GM19193 (cell line): ENCODE measurements around the gene TAF13.

Experiments
- POLR2A ChIP-seq: IDR thresholded peaks from 4 replicates; pipeline ENCODE4 v1.6.1; 2011; ENCODE audit not compliant: insufficient read depth, insufficient read length; ENCODE audit errors: extremely low read depth

TAF13 gene

DNA sequence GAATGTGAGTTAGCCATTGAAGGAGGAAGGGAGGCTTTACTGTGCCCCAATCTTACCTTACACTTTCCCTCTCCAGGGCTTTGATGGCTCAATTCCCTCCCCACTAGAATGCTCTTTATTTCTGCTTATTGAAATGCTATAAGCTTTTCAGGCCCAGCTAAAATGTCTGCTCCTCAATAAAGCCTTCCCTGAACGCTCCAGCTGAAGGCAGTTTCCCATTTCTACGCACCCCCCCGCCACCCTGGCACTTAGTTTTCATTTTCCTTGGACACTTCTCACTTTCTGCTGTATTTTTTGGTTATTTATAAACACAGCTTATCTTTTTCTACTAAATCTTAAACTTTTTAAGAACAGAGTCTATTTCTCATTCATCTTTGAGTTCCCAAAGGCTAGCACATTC, 7.7 kb upstream of the TAF13 start:
- no peak for TF ChIP-seq POLR2A

DNA sequence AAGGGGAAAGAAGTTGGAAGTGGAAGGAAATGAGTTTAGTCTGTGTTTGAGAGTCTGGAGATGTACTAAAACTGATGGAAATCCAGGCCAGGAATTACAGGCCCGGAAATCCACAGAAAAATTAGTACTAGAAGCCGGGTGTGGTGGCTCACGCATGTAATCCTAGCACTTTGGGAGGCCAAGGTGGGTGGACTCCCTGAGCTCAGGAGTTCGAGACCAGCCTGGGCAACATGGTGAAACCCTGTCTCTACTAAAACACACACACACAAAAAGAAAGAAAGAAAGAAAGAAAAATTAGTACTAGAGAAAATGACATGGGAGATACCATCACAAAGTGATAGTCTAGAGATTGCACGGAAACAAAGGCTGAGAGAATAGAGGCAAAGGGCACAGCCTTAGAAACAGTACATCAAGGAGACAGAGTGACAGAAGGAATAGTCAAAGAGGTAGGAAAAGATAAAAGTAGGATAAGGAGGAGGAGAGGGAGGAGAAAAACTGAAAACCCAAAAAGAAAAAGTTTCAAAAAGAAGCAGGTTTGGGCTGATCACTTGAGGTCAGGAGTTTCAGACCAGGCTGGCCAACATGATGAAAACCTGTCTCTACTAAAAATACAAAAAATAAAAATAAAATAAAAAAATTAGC, 4.8 kb upstream of the TAF13 start:
- no peak for TF ChIP-seq POLR2A

DNA sequence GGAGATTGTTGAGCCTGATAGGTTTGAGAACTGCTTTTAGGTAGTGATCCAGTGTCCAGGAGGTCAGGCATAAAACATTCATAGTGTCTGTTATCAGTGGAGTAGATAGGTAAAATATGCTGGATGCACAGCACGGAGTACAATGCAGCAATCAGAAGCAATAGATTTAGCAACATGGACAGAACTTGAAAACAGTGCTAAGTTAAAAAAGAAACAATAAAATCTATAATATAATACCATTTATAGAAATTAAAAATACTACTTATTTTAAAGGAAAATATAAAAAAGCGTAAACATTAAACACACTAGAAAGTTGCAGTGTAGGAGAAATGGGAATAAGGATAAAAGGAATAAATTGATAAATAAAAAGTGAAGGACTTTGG, 3.4 kb upstream of the TAF13 start:
- no peak for TF ChIP-seq POLR2A

DNA sequence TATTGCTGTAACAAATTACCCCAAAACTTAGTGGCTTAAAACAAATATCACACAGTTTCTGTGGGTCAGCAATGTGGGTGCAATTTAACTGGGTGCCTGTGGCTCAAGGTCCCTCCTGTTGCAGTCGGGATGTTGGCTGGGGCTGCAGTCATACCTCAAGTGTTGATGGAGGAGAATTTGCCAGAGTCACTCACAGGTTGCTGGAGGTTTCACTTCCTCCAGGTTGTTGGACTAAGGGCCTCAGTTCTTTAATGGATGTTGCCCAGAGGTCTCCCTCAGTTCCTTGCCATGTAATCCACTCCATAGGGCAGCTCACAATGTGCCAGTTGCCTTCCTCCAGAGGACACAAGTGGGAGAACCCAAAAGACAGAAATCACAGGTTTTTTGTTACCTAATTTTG, 2.5 kb upstream of the TAF13 start:
- no peak for TF ChIP-seq POLR2A

DNA sequence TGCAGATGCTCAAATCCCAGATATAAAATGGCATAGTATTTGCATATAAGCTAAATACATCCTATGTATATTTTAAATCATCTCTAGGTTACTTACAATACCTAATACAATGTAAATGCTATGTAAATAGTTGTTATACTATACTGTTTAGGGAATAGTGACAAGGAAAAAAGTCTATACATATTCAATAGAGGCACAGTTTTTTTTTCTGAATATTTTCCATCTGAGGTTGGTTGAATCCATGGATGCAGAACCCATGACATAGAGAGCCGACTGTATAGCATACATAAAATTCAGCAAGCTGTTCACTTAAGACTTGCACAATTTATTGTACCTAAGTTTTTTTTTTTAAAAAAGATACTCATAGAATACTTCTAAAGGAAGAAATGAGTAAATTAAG, 6.5 kb downstream of the TAF13 start:
- TF ChIP-seq POLR2A = no peak

DNA sequence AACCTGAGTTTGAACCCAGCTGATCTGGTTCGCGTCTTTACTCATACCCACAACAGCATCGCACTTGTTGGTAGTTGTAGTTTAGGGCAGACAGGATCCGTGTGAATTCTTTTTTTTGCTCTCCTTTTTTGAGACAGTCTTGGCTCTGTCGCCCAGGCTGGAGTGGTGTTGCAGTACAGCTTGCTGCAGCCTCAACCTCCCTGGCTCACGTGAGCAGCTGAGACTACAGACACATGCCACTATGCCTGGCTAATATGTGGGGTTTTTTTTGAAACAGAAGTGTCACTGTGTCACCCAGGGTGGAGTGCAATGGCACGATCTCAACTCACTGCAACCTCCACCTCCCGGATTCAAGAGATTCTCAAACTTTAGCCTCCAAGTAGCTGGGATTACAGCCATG, 7.9 kb downstream of the TAF13 start:
- no peak for TF ChIP-seq POLR2A

DNA sequence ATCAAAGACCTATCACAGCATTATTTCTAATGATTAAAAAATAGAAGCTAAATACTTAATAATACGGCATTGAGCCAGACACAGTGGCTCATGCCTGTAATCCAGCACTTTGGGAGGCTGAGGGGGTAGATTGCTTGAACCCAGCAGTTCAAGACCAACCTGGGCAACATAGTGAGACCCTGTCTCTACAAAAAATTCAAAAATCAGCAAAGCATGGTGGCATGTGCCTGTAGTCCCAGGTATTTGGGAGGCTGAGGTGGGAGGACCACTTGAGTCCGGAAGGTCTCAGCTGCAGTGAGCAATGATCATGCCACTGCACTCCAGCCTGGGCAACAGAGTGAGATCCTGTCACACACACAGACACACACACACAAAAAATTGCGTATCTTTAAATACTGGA, 10.7 kb downstream of the TAF13 start:
- TF ChIP-seq POLR2A = no peak

DNA sequence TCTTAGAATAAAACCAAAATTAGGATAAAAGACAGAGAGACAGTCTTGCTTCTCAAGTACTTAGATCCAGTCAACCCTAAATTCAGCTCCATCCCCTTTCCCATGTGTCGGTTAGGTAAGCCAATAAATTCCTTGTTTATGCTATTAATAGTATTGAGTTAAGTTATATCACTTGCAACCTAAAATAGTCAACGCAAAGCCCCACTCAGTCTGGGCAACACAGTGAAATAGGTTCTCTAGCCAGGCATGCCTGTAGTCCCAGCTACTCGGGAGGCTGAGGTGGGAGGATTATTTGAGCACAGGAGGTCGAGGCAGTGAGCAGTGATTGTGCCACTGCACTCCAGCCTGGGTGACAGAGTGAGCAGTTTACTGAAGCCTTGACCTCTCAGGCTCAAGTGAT, 14.6 kb downstream of the TAF13 start:
- no peak for TF ChIP-seq POLR2A

DNA sequence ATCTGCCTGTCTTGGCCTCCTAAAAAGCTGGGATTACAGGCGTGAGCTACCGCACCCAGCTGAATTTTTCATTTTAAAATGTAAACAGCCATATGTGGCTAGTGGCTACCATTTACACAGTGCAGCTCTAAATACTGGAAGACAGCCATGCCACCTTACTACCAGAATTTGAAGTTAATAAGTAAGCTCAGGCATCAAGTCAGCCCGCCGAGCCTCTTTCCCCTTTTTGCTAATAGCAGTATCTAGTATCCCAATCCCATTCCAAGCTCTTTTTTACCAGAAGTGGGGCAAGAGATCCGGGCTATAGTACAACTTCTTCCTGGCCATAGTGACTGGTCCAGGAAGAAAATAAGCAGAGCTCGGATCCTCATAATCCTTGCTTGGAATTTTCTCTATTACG, 15.1 kb downstream of the TAF13 start:
- TF ChIP-seq POLR2A = no peak

DNA sequence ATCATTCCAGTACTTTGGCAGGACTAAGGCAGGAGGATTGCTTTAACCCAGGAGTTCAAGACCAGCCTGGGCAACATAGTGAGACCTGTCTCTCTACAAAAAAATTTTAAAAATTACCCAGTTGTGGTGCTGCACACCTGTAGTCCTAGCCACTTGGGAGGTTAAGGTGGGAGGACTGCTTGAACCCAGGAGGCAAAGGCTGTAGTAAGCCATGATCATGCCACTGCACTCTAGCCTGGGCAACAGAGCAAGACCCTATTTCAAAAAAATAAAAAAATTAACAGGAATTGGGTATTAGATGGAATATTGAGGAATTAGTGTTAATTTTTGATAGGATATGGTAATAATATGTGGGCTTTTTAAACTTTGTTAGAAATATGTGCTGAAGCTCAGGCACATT, 16.8 kb downstream of the TAF13 start:
- no peak for TF ChIP-seq POLR2A

DNA sequence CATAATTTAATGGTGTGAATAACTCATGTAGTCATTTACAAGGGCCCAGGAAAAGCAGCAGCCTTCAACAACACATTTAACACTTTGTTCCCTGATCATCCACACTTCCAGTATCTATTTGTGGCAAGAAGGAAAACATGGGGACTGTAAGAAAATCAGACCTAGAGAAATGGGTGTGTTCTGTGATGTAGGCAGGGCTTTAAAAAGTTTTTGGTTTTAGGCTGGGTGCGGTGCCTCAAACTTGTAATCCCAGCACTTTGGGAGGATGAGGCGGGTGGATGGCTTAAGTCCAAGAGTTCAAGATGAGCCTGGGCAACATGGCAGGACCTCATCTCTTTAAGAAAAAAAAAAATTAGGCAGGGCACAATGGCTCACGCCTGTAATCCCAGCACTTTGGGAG, 19.7 kb downstream of the TAF13 start:
- TF ChIP-seq POLR2A = no peak

DNA sequence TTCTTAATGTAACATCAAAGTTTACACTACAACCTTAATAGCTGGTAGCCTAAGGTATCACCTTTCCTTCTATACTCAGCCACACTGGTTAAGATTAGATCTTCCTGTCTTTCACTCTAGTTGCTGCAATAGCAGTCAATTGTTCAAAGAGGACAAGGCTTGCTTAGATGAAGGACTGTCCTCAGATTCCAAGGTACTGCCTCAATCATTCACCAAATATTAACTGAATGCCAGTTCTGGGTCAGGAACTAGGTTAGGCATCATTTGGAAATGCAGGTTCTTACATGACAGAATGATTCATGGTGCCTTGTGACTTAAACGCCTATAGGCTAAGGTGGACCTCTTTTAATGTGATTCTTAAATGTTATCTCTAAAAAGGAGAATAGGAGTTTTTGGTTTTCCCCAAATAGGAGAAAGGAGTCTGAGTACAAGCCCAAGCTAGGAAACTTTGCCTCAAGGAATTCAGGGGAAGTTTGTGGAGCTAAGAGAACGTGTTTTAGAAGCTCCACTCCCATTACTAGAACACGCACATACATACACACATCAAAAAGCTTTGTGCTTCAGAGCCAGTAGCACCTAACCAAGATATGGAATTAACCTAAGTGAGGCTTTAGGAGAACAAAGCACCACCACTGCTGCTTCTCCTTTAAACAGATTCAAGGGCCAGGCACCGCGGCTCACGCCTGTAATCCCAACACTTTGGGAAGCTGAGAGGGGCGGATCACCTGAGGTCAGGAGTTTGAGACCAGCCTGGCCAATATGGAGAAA, 25.4 kb downstream of the TAF13 start:
- TF ChIP-seq POLR2A = no peak

DNA sequence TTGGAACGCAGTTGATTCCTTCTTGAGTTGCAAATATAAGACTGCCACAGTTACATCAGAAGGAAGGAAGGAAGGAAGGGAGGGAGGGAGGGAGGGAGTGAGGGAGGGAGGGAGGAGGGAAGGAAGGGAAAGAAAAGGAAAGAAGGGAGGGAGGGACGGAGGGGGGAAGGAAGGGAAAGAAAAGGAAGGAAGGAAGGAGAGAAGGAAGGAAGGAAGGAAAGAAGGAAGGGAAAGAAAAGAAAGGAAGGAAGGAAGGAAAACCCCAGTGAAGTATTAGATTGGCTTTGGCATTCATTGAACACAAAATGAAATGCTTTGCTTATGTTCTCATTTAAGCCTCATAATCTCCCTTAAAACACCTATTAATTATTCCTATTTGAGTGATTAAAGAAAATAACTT, 27.5 kb downstream of the TAF13 start:
- TF ChIP-seq POLR2A = no peak

DNA sequence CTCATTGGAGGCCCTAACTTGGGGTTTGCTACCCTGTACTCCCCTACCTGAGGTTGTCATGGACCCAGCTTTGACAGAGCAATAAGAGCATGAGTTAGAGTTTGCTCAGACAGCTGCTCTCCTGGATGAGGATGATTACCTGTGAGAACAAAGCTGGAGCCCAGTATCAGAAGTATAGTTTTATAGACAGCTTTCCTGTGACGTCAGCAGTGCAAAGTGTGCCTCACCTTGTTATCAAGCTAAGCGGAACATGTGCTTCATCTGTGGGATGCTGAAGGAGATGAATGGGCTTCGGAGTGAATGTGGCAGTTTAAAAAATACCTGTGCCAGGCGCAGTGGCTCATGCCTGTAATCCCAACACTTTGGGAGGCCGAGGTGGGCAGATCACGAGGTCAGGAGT, 28.5 kb downstream of the TAF13 start:
- no peak for TF ChIP-seq POLR2A

DNA sequence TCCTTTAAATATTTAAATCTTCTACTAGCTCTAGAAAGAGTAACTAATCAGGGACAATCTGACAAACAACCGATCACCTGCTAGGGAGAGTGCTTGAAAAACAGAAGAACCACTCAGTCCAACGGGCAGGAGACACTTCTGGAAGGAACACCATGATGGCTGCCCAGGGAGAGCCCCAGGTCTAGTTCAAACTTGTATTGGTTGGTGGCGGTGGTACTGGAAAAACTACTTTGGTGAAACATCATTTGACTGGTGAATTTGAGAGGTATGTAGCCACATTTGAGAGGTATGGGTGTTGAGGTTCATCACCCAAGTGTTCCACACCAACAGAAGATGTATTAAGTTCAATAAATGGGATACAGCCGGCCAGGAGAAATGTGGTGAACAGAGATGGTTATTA, 29.1 kb downstream of the TAF13 start:
- no peak for TF ChIP-seq POLR2A

DNA sequence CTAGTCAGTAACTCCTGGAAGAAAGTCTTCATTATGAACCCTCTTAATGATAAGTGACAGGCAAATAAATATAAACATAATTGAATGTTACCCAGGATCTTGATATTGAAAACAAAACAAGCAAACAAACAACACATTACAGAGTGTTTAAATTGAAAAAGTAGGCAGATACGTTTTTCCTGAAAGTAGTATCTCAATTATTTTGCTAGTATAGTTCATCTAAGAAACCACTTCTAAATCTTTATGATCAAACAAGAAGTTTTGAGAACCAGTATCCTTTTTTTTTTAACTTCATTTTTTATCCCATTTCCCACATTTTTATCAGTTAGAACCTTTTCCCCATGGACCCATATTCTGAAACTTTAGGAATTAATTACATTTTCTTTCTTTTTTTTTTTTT, 30.2 kb downstream of the TAF13 start:
- TF ChIP-seq POLR2A = no peak
